Stimulated activated CD4-positive, alpha-beta T cell treated with anti-CD3 and anti-CD28 coated beads, Interleukin-4, amount 100 ng/mL, for 24 hours (primary cell): ENCODE measurements around the gene SLC45A1.

Source experiments
- DNase-seq: peaks from one replicate; pipeline ENCODE4 v3.0.0-alpha.2; 2020

The SLC45A1 gene

GRCh38 chr1:8338526-8339202 is 20.8 kb downstream of the SLC45A1 start:
- DNase-seq = no peak

- no peak for DNase-seq
Measured at GRCh38 chr1:8339203-8339600, 21.3 kb downstream of the SLC45A1 start.

- DNase-seq = no peak
Measured at GRCh38 chr1:8340448-8340847, 22.5 kb downstream of the SLC45A1 start.

GRCh38 chr1:8342325-8342724 is 24.4 kb downstream of the SLC45A1 start:
- no peak for DNase-seq

GRCh38 chr1:8343044-8343443 is 25.1 kb downstream of the SLC45A1 start:
- DNase-seq = no peak

GRCh38 chr1:8343464-8344001 is 25.6 kb downstream of the SLC45A1 start:
- DNase-seq = no peak

- DNase-seq = no peak
Measured at GRCh38 chr1:8344893-8345507, 27.1 kb downstream of the SLC45A1 start.

- no peak for DNase-seq
Measured at GRCh38 chr1:8345621-8346415, 27.9 kb downstream of the SLC45A1 start.

GRCh38 chr1:8347635-8348034 is 29.7 kb downstream of the SLC45A1 start:
- no peak for DNase-seq

- no peak for DNase-seq
Measured at GRCh38 chr1:8348047-8348776, 30.3 kb downstream of the SLC45A1 start.

- peak; percentile 73 for DNase-seq
Measured at GRCh38 chr1:8348777-8349472, 31.0 kb downstream of the SLC45A1 start.

GRCh38 chr1:8349473-8349865 is 31.6 kb downstream of the SLC45A1 start:
- DNase-seq = no peak

GRCh38 chr1:8349961-8350360 is 32.0 kb downstream of the SLC45A1 start:
- no peak for DNase-seq

- no peak for DNase-seq
Measured at GRCh38 chr1:8350914-8351684, 33.2 kb downstream of the SLC45A1 start.

GRCh38 chr1:8351693-8352470 is 34.0 kb downstream of the SLC45A1 start:
- DNase-seq = peak; percentile 27

GRCh38 chr1:8352471-8352845 is 34.5 kb downstream of the SLC45A1 start:
- no peak for DNase-seq

- no peak for DNase-seq
Measured at GRCh38 chr1:8352886-8353785, 35.2 kb downstream of the SLC45A1 start.

- DNase-seq = no peak
Measured at GRCh38 chr1:8354038-8354437, 36.1 kb downstream of the SLC45A1 start.

GRCh38 chr1:8355439-8356255 is 37.7 kb downstream of the SLC45A1 start:
- DNase-seq = no peak
